HepG2 (cell line): ENCODE results near the gene SGK1.

Experiments
- MAX ChIP-seq: IDR thresholded peaks from 2 replicates; pipeline ENCODE4 v1.6.1; 2012; ENCODE audit warnings: inconsistent platforms
- ZNF691 ChIP-seq: sonication (generic); formaldehyde crosslinking; IDR thresholded peaks from 2 replicates; pipeline ENCODE4 v1.4.0; 2020; ENCODE audit warnings: missing genetic modification reagents, low read depth, mild to moderate bottlenecking, borderline replicate concordance
- ZSCAN29 ChIP-seq: sonication (generic); formaldehyde crosslinking; conservative IDR thresholded peaks from 2 replicates; pipeline ENCODE4 v1.4.0; 2020; ENCODE audit warnings: mild to moderate bottlenecking, missing genetic modification reagents
- ZSCAN5A ChIP-seq: sonication (generic); formaldehyde crosslinking; IDR thresholded peaks from 2 replicates; pipeline ENCODE4 v1.8.0; 2022; ENCODE audit warnings: mild to moderate bottlenecking, missing genetic modification reagents, borderline replicate concordance

- TF ChIP-seq MAX (no peak), ZNF691 (CRISPR knock-in tag) (no peak), ZSCAN29 (no peak), ZSCAN5A (CRISPR knock-in tag) (no peak)
Measured at GRCh38 chr6:134177236-134177635, 140.7 kb downstream of the SGK1 start.
